ENCODE data around the gene CS.

CS gene

DNA sequence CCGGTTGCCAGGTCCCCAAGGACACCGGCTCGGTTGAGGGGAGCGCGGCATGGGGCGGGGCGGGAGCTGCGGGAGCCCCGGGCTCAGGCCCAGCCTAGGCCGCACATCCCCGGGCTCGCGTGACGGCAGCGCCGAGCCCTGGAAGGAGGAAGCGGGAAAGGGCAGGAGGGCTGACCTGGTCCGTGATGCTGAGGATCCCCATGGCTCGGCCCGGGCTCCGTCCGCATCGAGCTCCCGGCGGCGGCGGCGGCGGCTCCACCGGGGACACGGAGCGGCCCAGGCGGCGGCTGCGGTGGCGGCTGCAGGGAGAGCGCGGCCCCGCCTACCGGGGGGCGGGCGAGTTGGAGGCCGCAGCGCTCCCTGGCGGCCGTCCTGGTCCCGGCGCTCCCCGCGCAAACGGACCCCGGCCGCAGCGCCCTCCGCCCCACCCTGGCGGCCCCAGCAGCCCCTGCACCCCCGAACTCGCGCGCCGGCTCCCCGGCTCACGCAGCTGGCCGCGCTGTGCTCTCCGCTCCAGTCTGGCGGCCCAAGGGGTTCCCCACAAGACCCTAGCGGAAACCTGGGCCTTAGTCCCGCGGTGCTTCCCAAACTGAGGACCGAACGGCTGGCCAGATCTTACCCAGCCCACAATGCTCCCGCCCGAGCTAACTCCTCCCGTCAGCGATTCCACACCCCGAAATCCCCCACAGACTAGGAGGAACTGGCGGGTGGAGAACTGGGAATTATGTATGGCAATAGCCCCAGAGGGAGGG lies 41.9 kb downstream of the CS start, which contains the start of gene ANKRD52:
Gene ANKRD52, minus strand, starts transcription at position 317 of the 752 bp plus-strand sequence. Its CDS starts 115 bp downstream, at position 202.
- peaks cover 18% of the 10 kb centered on the region for H3K4me1 ChIP-seq (ENCODE audit: insufficient read depth, low read length)
- peaks cover 35% of the 10 kb centered on the region for H3K36me3 ChIP-seq (ENCODE audit: insufficient read depth, low read length)
- WGBS = 1% methylated on average over 77 of the region's 78 CpGs
- peak within 1 kb of the TSS; percentile 87 for H3K9ac ChIP-seq (ENCODE audit: low read depth, low read length)
- H3K9me3 ChIP-seq (ENCODE audit: insufficient read depth, low read depth, low read length) = no peaks in the 10 kb centered on the region
- no peaks in the 10 kb centered on the region for H3K27me3 ChIP-seq (ENCODE audit: insufficient read depth, low read length)
- H3K4me3 ChIP-seq (ENCODE audit: low read length) = peak within 1 kb of the TSS; percentile 98
- H3K27ac ChIP-seq (ENCODE audit: low read depth, low read length) = peak within 1 kb of the TSS; percentile 37; the same call in 1 of the 2 replicates

DNA sequence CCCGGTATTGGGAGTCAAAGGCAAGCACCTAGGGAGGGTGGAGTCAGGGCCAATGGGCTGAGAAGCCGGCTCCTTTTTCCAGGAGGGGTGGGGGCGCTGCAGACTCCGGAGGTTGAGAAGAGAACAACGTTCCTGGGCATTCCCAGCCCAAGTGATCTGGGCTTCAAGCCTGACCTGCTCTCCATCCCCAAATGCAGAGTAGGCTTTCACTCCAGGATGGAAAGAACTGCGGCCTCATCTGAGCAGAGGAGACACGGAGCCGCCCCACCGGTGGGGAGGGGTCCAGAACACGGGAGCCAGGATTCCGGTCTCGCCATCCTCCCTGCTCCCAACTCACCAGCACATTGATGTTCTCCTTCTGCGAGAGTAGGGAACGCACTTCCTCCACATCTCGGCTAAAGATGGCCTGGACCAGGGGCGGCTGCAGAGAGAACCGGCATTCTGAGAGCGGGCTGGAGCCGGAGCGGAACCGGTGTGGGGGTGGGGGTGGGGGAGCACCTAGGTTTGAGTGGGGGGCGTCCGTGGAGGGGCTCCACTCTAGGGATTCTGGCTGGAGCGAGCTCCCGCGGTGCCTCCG lies 42.6 kb downstream of the CS start:
- peaks cover 42% of the 10 kb centered on the region for H3K36me3 ChIP-seq (ENCODE audit: insufficient read depth, low read length)
- H3K4me1 ChIP-seq (ENCODE audit: insufficient read depth, low read length) = peaks cover 18% of the 10 kb centered on the region
- H3K9ac ChIP-seq (ENCODE audit: low read depth, low read length) = peak overlapping the region; percentile 87
- H3K9me3 ChIP-seq (ENCODE audit: insufficient read depth, low read depth, low read length) = no peaks in the 10 kb centered on the region
- peak overlapping the region; percentile 98 for H3K4me3 ChIP-seq (ENCODE audit: low read length)
- peak overlapping the region; percentile 28; the same call in 1 of the 2 replicates for H3K27ac ChIP-seq (ENCODE audit: low read depth, low read length)
- WGBS = under 1% methylated on average over 27 of the region's 27 CpGs
- H3K27me3 ChIP-seq (ENCODE audit: insufficient read depth, low read length) = no peaks in the 10 kb centered on the region

GRCh38 chr12:56257071-56257470 lies 43.1 kb downstream of the CS start:
- Histone ChIP-seq H3K27me3 (ENCODE audit: insufficient read depth, low read length) (no peaks in the 10 kb centered on the region), H3K4me1 (ENCODE audit: insufficient read depth, low read length) (peaks cover 18% of the 10 kb centered on the region), H3K9ac (ENCODE audit: low read depth, low read length) (peak overlapping the region; percentile 87; the same call in 1 of the 2 replicates), H3K9me3 (ENCODE audit: insufficient read depth, low read depth, low read length) (no peaks in the 10 kb centered on the region), H3K27ac (ENCODE audit: low read depth, low read length) (peak overlapping the region; percentile 28; the same call in 1 of the 2 replicates), H3K36me3 (ENCODE audit: insufficient read depth, low read length) (peaks cover 47% of the 10 kb centered on the region), H3K4me3 (ENCODE audit: low read length) (peak overlapping the region; percentile 98)
- 34% methylated on average over 8 of the region's 8 CpGs for WGBS

DNA sequence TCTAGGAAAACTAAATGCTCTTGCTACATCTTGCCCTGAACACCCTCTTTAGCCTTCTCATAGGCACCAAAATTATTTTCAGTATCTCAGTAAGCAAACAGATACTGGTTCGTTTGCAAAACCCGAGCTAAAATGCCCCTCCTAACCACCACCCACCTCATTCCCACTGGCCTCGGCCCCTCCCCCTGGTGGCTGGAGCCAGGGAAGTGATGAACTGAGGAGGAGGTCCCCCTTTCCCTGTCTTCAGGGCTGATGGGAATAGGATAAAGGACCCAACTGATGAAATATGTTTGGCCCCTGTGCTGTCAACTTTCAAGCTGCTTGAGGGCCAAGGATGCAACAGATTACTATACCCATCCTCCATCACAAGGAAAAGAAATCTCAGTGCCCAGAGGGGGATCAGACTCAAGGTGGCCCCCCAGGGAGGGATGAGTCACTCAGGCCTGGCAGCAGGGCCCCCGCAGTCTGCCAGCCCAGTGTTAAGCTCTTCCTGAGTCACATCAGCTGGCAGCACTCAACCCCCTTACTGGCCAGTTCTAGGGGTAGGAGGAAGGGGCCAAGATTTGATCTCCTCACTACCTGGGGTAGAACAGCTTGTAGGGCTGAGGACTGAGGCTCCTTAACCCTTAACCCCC lies 43.7 kb downstream of the CS start:
- Histone ChIP-seq H3K27ac (ENCODE audit: low read depth, low read length) (no peak overlapping the region), H3K4me3 (ENCODE audit: low read length) (peak overlapping the region; percentile 98), H3K27me3 (ENCODE audit: insufficient read depth, low read length) (no peaks in the 10 kb centered on the region), H3K36me3 (ENCODE audit: insufficient read depth, low read length) (peaks cover 53% of the 10 kb centered on the region), H3K9ac (ENCODE audit: low read depth, low read length) (no peak overlapping the region), H3K4me1 (ENCODE audit: insufficient read depth, low read length) (peaks cover 18% of the 10 kb centered on the region), H3K9me3 (ENCODE audit: insufficient read depth, low read depth, low read length) (no peaks in the 10 kb centered on the region)
- 54% methylated on average over 4 of the region's 4 CpGs for WGBS

DNA sequence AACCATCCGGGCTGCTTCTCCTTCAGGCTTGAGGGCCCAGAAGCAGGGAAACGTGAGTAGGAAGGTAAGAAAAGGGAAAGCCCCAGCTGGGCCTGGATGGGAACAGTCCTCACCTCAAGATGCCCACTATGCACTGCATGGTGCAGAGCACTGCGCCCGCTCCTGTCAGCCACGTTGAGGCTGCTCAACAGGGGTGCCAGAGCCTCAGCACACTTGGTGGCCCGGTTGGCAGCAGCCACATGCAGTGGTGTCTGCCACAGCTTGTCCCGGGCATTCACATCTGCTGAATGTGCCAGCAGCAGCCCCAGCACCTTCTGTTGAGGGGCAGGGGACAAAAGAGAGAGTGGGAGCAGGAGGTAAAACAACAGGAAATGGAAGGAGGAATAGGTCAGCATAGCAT lies 44.5 kb downstream of the CS start:
- Histone ChIP-seq H3K27ac (ENCODE audit: low read depth, low read length) (no peak overlapping the region), H3K9ac (ENCODE audit: low read depth, low read length) (no peak overlapping the region), H3K4me1 (ENCODE audit: insufficient read depth, low read length) (peaks cover 18% of the 10 kb centered on the region), H3K27me3 (ENCODE audit: insufficient read depth, low read length) (no peaks in the 10 kb centered on the region), H3K36me3 (ENCODE audit: insufficient read depth, low read length) (peaks cover 57% of the 10 kb centered on the region), H3K4me3 (ENCODE audit: low read length) (no peak overlapping the region), H3K9me3 (ENCODE audit: insufficient read depth, low read depth, low read length) (no peaks in the 10 kb centered on the region)
- 90% methylated on average over 7 of the region's 7 CpGs for WGBS

DNA sequence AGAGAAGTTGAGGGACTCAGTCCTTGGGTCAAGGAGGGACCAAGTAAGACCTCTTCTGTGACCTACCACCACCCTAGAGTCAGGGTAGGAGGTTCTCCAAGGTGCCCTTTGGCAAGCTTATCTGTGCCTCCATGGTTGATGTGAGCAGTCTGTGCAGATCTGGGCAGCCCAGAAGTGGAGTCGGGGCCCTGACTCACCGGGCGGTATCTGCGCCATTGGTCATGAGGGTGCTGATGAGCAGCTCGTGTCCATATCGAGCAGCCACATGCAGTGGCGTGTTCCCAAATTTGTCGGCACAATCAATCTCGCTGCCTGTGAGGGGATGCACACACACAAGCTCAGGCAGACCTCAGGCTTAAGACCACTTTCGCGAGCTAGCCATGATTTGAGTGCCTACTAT lies 47.0 kb downstream of the CS start:
- no peaks in the 10 kb centered on the region for H3K27me3 ChIP-seq (ENCODE audit: insufficient read depth, low read length)
- 97% methylated on average over 11 of the region's 11 CpGs for WGBS
- peaks cover 82% of the 10 kb centered on the region for H3K36me3 ChIP-seq (ENCODE audit: insufficient read depth, low read length)

GRCh38 chr12:56252649-56253048 lies 47.5 kb downstream of the CS start:
- Histone ChIP-seq H3K9ac (ENCODE audit: low read depth, low read length) (no peak overlapping the region), H3K4me3 (ENCODE audit: low read length) (no peak overlapping the region), H3K4me1 (ENCODE audit: insufficient read depth, low read length) (peaks cover 13% of the 10 kb centered on the region), H3K36me3 (ENCODE audit: insufficient read depth, low read length) (peaks cover 87% of the 10 kb centered on the region), H3K27ac (ENCODE audit: low read depth, low read length) (no peak overlapping the region), H3K27me3 (ENCODE audit: insufficient read depth, low read length) (no peaks in the 10 kb centered on the region), H3K9me3 (ENCODE audit: insufficient read depth, low read depth, low read length) (no peaks in the 10 kb centered on the region)
- 94% methylated on average over 3 of the region's 3 CpGs for WGBS

More for the DNA sequence above, 47.0 kb downstream of the CS start:
- Histone ChIP-seq H3K4me3 (ENCODE audit: low read length) (no peak overlapping the region), H3K9me3 (ENCODE audit: insufficient read depth, low read depth, low read length) (no peaks in the 10 kb centered on the region), H3K27ac (ENCODE audit: low read depth, low read length) (no peak overlapping the region), H3K4me1 (ENCODE audit: insufficient read depth, low read length) (peaks cover 13% of the 10 kb centered on the region), H3K9ac (ENCODE audit: low read depth, low read length) (no peak overlapping the region)

DNA sequence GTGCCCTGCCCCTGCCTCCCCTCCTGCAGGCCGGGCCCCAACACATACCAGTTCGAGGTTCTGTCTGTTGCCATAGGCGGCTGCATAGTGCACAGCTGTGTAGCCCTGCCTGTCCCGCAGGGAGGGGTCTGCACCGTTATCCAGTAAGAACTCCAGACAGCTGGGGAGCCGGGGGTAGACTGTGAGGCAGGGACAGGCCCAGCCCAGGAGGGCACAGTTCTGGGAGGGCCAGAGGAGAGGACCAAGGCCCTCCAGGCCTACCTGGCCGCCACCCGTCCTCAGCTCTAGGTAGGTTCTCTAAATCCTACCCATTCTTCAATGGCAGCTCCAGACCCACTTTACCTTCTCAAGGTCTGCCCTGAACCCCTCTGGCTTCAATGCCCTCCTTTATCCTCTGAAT lies 51.4 kb downstream of the CS start:
- no peak overlapping the region for H3K27ac ChIP-seq (ENCODE audit: low read depth, low read length)
- H3K27me3 ChIP-seq (ENCODE audit: insufficient read depth, low read length) = no peaks in the 10 kb centered on the region
- H3K36me3 ChIP-seq (ENCODE audit: insufficient read depth, low read length) = peaks cover 89% of the 10 kb centered on the region
- H3K9ac ChIP-seq (ENCODE audit: low read depth, low read length) = no peak overlapping the region
- no peak overlapping the region for H3K4me3 ChIP-seq (ENCODE audit: low read length)
- 93% methylated on average over 8 of the region's 8 CpGs for WGBS
- H3K9me3 ChIP-seq (ENCODE audit: insufficient read depth, low read depth, low read length) = no peaks in the 10 kb centered on the region
- no peaks in the 10 kb centered on the region for H3K4me1 ChIP-seq (ENCODE audit: insufficient read depth, low read length)

DNA sequence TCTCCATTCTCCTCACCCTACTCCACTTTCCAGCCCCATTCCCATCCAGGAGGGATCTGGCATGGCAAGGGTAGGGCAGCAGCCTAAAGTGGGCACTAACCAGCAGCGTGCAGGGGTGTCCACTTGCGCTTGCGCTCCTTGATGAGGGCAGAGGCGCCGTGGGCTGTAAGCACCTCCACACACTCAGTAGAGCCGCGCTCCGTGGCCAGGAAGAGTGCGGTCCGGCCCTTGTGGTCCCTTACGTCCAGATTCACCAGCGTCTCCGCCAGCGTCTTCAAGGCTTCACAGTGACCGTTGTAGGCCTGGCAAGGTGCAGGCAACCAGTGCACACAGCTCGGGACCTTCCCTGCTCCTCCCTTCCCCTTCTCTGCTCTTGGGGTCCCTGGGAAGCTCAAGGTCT lies 52.2 kb downstream of the CS start:
- no peak overlapping the region for H3K27ac ChIP-seq (ENCODE audit: low read depth, low read length)

DNA sequence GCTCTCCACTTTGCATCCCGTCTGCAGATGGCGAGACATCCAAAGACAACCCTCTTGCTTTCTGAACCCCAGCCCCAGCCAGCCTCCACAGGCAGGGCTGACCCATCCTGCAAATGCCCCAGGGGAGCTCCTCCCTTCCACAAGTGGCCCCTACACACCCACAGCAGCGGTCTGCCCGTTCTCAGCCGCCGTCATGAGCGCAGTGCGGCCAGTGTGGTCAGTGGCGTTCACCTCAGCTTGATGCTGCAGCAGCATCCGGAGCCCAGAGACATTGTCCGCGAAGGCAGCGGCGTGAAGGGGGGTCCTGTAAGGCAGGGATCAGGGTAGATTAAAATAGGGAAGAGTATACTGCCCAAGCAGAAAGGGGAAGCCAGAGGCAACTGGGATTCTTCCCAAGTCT lies 55.6 kb downstream of the CS start:
- WGBS = 97% methylated on average over 14 of the region's 14 CpGs
- Histone ChIP-seq H3K36me3 (ENCODE audit: insufficient read depth, low read length) (peaks cover 87% of the 10 kb centered on the region), H3K4me3 (ENCODE audit: low read length) (no peak overlapping the region), H3K27me3 (ENCODE audit: insufficient read depth, low read length) (no peaks in the 10 kb centered on the region), H3K4me1 (ENCODE audit: insufficient read depth, low read length) (no peaks in the 10 kb centered on the region), H3K9me3 (ENCODE audit: insufficient read depth, low read depth, low read length) (no peaks in the 10 kb centered on the region), H3K9ac (ENCODE audit: low read depth, low read length) (no peak overlapping the region), H3K27ac (ENCODE audit: low read depth, low read length) (no peak overlapping the region)

More for the DNA sequence above, 52.2 kb downstream of the CS start:
- Histone ChIP-seq H3K9ac (ENCODE audit: low read depth, low read length) (no peak overlapping the region), H3K36me3 (ENCODE audit: insufficient read depth, low read length) (peaks cover 89% of the 10 kb centered on the region), H3K27me3 (ENCODE audit: insufficient read depth, low read length) (no peaks in the 10 kb centered on the region), H3K9me3 (ENCODE audit: insufficient read depth, low read depth, low read length) (no peaks in the 10 kb centered on the region), H3K4me1 (ENCODE audit: insufficient read depth, low read length) (no peaks in the 10 kb centered on the region), H3K4me3 (ENCODE audit: low read length) (no peak overlapping the region)
- WGBS = 97% methylated on average over 16 of the region's 16 CpGs

DNA sequence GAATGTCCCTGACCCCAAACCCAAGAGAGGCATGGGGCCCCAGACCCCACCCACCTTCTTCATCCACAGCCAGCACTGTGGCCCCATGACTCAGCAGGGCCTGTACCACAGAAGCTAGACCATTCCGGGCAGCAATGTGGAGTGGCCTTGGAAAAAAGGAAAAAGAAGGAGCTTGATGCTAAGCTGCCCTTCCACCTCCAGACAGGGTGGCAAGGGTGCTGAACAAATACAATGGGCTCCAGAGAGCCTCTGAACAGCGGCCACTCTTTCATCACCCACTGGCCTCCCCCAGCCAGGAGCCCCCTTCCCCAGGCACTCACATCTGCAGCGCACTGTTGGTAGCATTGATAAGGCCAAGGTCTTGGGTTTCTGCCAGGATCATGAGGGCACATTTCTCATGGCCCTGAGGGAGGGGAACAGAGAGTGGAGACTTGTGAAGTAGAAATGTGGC lies 56.4 kb downstream of the CS start:
- Histone ChIP-seq H3K4me1 (ENCODE audit: insufficient read depth, low read length) (no peaks in the 10 kb centered on the region), H3K27ac (ENCODE audit: low read depth, low read length) (no peak overlapping the region), H3K4me3 (ENCODE audit: low read length) (no peak overlapping the region), H3K27me3 (ENCODE audit: insufficient read depth, low read length) (no peaks in the 10 kb centered on the region), H3K36me3 (ENCODE audit: insufficient read depth, low read length) (peaks cover 86% of the 10 kb centered on the region), H3K9me3 (ENCODE audit: insufficient read depth, low read depth, low read length) (no peaks in the 10 kb centered on the region), H3K9ac (ENCODE audit: low read depth, low read length) (no peak overlapping the region)
- WGBS = 94% methylated on average over 3 of the region's 3 CpGs

Measured in HUES64 (cell line).